ENCODE results near the gene PRR36. TPM values are rescaled to one million over a fixed set of nuclear protein-coding genes. Genes with fewer than 3 reads are reported as not detected.

Gene PRR36
- total RNA-seq, 4 donors from 2014 or later: 0.35 to 0.85 TPM; not detected in 2

GRCh38 chr19:7856109-7856591, 18.0 kb downstream of the PRR36 start:
- no peaks in the 10 kb centered on the region for H3K36me3 ChIP-seq
- H3K27me3 ChIP-seq: no peaks in the 10 kb centered on the region
- intact Hi-C loops (cut with DNase I; ENCODE audit: low total_unique reads): no loop called here
- H3K27ac ChIP-seq: no peak overlapping the region
- no peaks in the 10 kb centered on the region for H3K4me1 ChIP-seq
- H3K9me3 ChIP-seq: no peaks in the 10 kb centered on the region
- DNase-seq: no peak
- TF ChIP-seq POLR2A (IDR thresholded peaks at IDR 0.05) (no peak), CTCF (IDR thresholded peaks at IDR 0.05) (no peak)
- no peak overlapping the region for H3K4me3 ChIP-seq

GRCh38 chr19:7855426-7856108, 18.6 kb downstream of the PRR36 start:
- no peak for DNase-seq
- Histone ChIP-seq H3K4me3 (no peak overlapping the region), H3K27me3 (no peaks in the 10 kb centered on the region), H3K4me1 (no peaks in the 10 kb centered on the region), H3K36me3 (no peaks in the 10 kb centered on the region), H3K9me3 (no peaks in the 10 kb centered on the region), H3K27ac (no peak overlapping the region)
- intact Hi-C loops (cut with DNase I; ENCODE audit: low total_unique reads): no loop called here
- no peak for TF ChIP-seq POLR2A (IDR thresholded peaks at IDR 0.05)
- no peak for TF ChIP-seq CTCF (IDR thresholded peaks at IDR 0.05)

GRCh38 chr19:7853770-7854128, 20.4 kb downstream of the PRR36 start:
- intact Hi-C loops (cut with DNase I; ENCODE audit: low total_unique reads): no loop called here
- Histone ChIP-seq H3K36me3 (no peaks in the 10 kb centered on the region), H3K4me3 (no peak overlapping the region), H3K9me3 (no peaks in the 10 kb centered on the region), H3K27me3 (no peaks in the 10 kb centered on the region), H3K27ac (no peak overlapping the region), H3K4me1 (no peaks in the 10 kb centered on the region)
- DNase-seq: no peak
- TF ChIP-seq CTCF (IDR thresholded peaks at IDR 0.05) (no peak), POLR2A (IDR thresholded peaks at IDR 0.05) (no peak)

- peak; percentile 46 to 49 for DNase-seq
- Histone ChIP-seq H3K36me3 (no peaks in the 10 kb centered on the region), H3K4me1 (no peaks in the 10 kb centered on the region), H3K4me3 (no peak overlapping the region), H3K9me3 (no peaks in the 10 kb centered on the region), H3K27me3 (no peaks in the 10 kb centered on the region), H3K27ac (no peak overlapping the region)
- TF ChIP-seq CTCF (IDR thresholded peaks at IDR 0.05): peak; percentile 60 to 72 (median 66)
- TF ChIP-seq POLR2A (IDR thresholded peaks at IDR 0.05): no peak
- intact Hi-C loops (cut with DNase I; ENCODE audit: low total_unique reads): no loop called here
These were observed 21.1 kb downstream of the PRR36 start for GRCh38 chr19:7852851-7853769.

Measured in uterus (tissue), 4 donors.